Measurements from ENCODE around the gene PAX8.
"Not testable (repeated sequence)": the region's sequence is repeated elsewhere in the genome, so short reads cannot be mapped to it uniquely, and the experiment has no call there.

Gene PAX8

GRCh38 chr2:113237604-113238160 is 41.0 kb downstream of the PAX8 start:
- H3K4me1 ChIP-seq (ENCODE audit: insufficient read depth, low read length): peaks cover 24% of the 10 kb centered on the region
- H3K4me3 ChIP-seq (ENCODE audit: low read depth in 1 of 2, low read length in 2 of 2): no peak overlapping the region
- H3K36me3 ChIP-seq (ENCODE audit: insufficient read depth, low read length): peaks cover 23% of the 10 kb centered on the region
- no peak overlapping the region for H2AFZ ChIP-seq (ENCODE audit: low read depth, low read length)
- H3K9me3 ChIP-seq (ENCODE audit: insufficient read depth, low read length, severe bottlenecking): no peaks in the 10 kb centered on the region
- no peak for DNase-seq
- peaks cover 26% of the 10 kb centered on the region for H3K79me2 ChIP-seq (ENCODE audit: insufficient read depth, low read length)
- no peak for ATAC-seq (ENCODE audit: insufficient read depth, low read depth)
- H3K9ac ChIP-seq (ENCODE audit: low read depth, low read length): no peak overlapping the region
- TF ChIP-seq CTCF (IDR thresholded peaks at IDR 0.05; ENCODE audit: borderline replicate concordance, extremely low read depth, low read length, poor library complexity, severe bottlenecking) (no peak), EZH2 (IDR thresholded peaks at IDR 0.05; ENCODE audit: borderline replicate concordance, low read depth, low read length, severe bottlenecking) (no peak)
- H3K27ac ChIP-seq (ENCODE audit: low read length): no peak overlapping the region
- no peaks in the 10 kb centered on the region for H3K27me3 ChIP-seq (ENCODE audit: insufficient read depth, low read length, poor library complexity)
- peak overlapping the region; percentile 75; the same call in 1 of the 2 replicates for H3K4me2 ChIP-seq (ENCODE audit: insufficient read depth, low read length)
- peaks cover 19% of the 10 kb centered on the region for H4K20me1 ChIP-seq (ENCODE audit: insufficient read depth, low read length)

GRCh38 chr2:113236367-113237159 is 42.2 kb downstream of the PAX8 start:
- peak overlapping the region; percentile 9 to 83; a peak in 3 of 4 replicates for H3K4me3 ChIP-seq (ENCODE audit: low read depth in 1 of 2, low read length in 2 of 2)
- H3K36me3 ChIP-seq (ENCODE audit: insufficient read depth, low read length): peaks cover 23% of the 10 kb centered on the region
- peaks cover 26% of the 10 kb centered on the region for H3K79me2 ChIP-seq (ENCODE audit: insufficient read depth, low read length)
- H3K9me3 ChIP-seq (ENCODE audit: insufficient read depth, low read length, severe bottlenecking): no peaks in the 10 kb centered on the region
- peak overlapping the region; percentile 71 for H3K9ac ChIP-seq (ENCODE audit: low read depth, low read length)
- no peak for ATAC-seq (ENCODE audit: insufficient read depth, low read depth)
- no peaks in the 10 kb centered on the region for H3K27me3 ChIP-seq (ENCODE audit: insufficient read depth, low read length, poor library complexity)
- no peak for TF ChIP-seq CTCF (IDR thresholded peaks at IDR 0.05; ENCODE audit: borderline replicate concordance, extremely low read depth, low read length, poor library complexity, severe bottlenecking)
- no peak for TF ChIP-seq EZH2 (IDR thresholded peaks at IDR 0.05; ENCODE audit: borderline replicate concordance, low read depth, low read length, severe bottlenecking)
- H3K27ac ChIP-seq (ENCODE audit: low read length): no peak overlapping the region
- H4K20me1 ChIP-seq (ENCODE audit: insufficient read depth, low read length): peaks cover 10% of the 10 kb centered on the region; the same call in 1 of the 2 replicates
- no peak overlapping the region for H2AFZ ChIP-seq (ENCODE audit: low read depth, low read length)
- peak overlapping the region; percentile 75 for H3K4me2 ChIP-seq (ENCODE audit: insufficient read depth, low read length)
- peaks cover 24% of the 10 kb centered on the region for H3K4me1 ChIP-seq (ENCODE audit: insufficient read depth, low read length)
- no peak for DNase-seq

- H3K27ac ChIP-seq (ENCODE audit: low read length): peak overlapping the region; percentile 86
Observed at GRCh38 chr2:113235347-113236226, 43.1 kb downstream of the PAX8 start.

More at GRCh38 chr2:113235347-113236226, 43.1 kb downstream of the PAX8 start:
- H3K9me3 ChIP-seq (ENCODE audit: insufficient read depth, low read length, severe bottlenecking); H3K27me3 ChIP-seq (ENCODE audit: insufficient read depth, low read length, poor library complexity); H4K20me1 ChIP-seq (ENCODE audit: insufficient read depth, low read length): not testable (repeated sequence)
- peaks cover 23% of the 10 kb centered on the region for H3K36me3 ChIP-seq (ENCODE audit: insufficient read depth, low read length)
- H3K4me2 ChIP-seq (ENCODE audit: insufficient read depth, low read length): peak overlapping the region; percentile 75
- DNase-seq (peak; percentile 83), ATAC-seq (ENCODE audit: insufficient read depth, low read depth) (peak; percentile 95)
- peak overlapping the region; percentile 76 for H2AFZ ChIP-seq (ENCODE audit: low read depth, low read length)
- peak overlapping the region; percentile 71 for H3K9ac ChIP-seq (ENCODE audit: low read depth, low read length)
- peaks cover 24% of the 10 kb centered on the region for H3K4me1 ChIP-seq (ENCODE audit: insufficient read depth, low read length)
- H3K4me3 ChIP-seq (ENCODE audit: low read depth in 1 of 2, low read length in 2 of 2): peak overlapping the region; percentile 58 to 83; a peak in 3 of 4 replicates
- H3K79me2 ChIP-seq (ENCODE audit: insufficient read depth, low read length): peaks cover 26% of the 10 kb centered on the region

Measured in DND-41 (cell line).